SU-DHL-6 (cell line): ENCODE measurements around the gene PTPRK.

Experiments used
- H2AFZ ChIP-seq: fragments of 200-600 bp; sonication (generic); 2 replicates; pipeline ENCODE4 v1.6.1; 2014; ENCODE audit warnings: low read depth, mild to moderate bottlenecking, moderate library complexity, mixed read lengths, antibody characterized with exemption, low read length; ENCODE audit not compliant: severe bottlenecking
- H3F3A ChIP-seq: fragments of 200-600 bp; shearing (Covaris generic); 2 replicates; pipeline ENCODE4 v1.6.0; 2016; ENCODE audit warnings: antibody characterized with exemption, mild to moderate bottlenecking; ENCODE audit not compliant: insufficient read depth
- H3K27ac ChIP-seq: fragments of 200-600 bp; sonication (generic); 2 replicates; pipeline ENCODE4 v1.5.1; 2016; ENCODE audit warnings: low read depth, mild to moderate bottlenecking, low read length, moderate library complexity, mixed read lengths
- H3K27me3 ChIP-seq: fragments of 200-600 bp; sonication (generic), shearing (Covaris generic); 2 replicates; pipeline ENCODE4 v1.6.0; 2014; ENCODE audit warnings: mild to moderate bottlenecking, low read length
- H3K36me3 ChIP-seq: fragments of 200-600 bp; sonication (generic); 2 replicates; pipeline ENCODE4 v1.6.1; 2014; ENCODE audit warnings: mild to moderate bottlenecking, low read length, mixed read lengths
- H3K4me2 ChIP-seq: fragments of 300-600, 200-600 bp; shearing (Covaris generic), sonication (generic); 2 replicates; pipeline ENCODE4 v1.6.0; 2014; ENCODE audit warnings: low read length, low read depth, mild to moderate bottlenecking; ENCODE audit not compliant: poor library complexity, severe bottlenecking
- H3K4me3 ChIP-seq: fragments of 200-600 bp; sonication (generic); 2 replicates; pipeline ENCODE4 v1.5.1; 2014; ENCODE audit warnings: antibody characterized with exemption, low read length, mild to moderate bottlenecking, mixed read lengths; ENCODE audit not compliant: insufficient read depth, poor library complexity, severe bottlenecking
- H3K79me2 ChIP-seq: fragments of 200-600 bp; sonication (generic); 2 replicates; pipeline ENCODE4 v1.6.1; 2014; ENCODE audit warnings: mild to moderate bottlenecking, low read length, moderate library complexity; ENCODE audit not compliant: insufficient read depth
- H3K9ac ChIP-seq: fragments of 200-600 bp; sonication (generic); 2 replicates; pipeline ENCODE4 v1.7.0; 2014; ENCODE audit warnings: mild to moderate bottlenecking, low read length
- H3K9me2 ChIP-seq: fragments of 200-600 bp; sonication (generic); replicated peaks from 2 replicates; pipeline ENCODE4 v1.6.1; 2014; ENCODE audit warnings: low read length; ENCODE audit not compliant: insufficient read depth
- H3K9me3 ChIP-seq: fragments of 200-600 bp; sonication (generic); 2 replicates; pipeline ENCODE4 v1.6.1; 2014; ENCODE audit warnings: low read length, mixed read lengths; ENCODE audit not compliant: insufficient read depth
- H4K20me1 ChIP-seq: fragments of 200-600 bp; sonication (generic); 2 replicates; pipeline ENCODE4 v1.6.1; 2014; ENCODE audit warnings: low read depth, mild to moderate bottlenecking, antibody characterized with exemption, low read length, moderate library complexity, mixed read lengths
- CTCF ChIP-seq: fragments of 200-600 bp; sonication (generic); IDR thresholded peaks from one replicate; pipeline ENCODE4 v1.5.1; 2017; ENCODE audit warnings: antibody characterized with exemption, mild to moderate bottlenecking, low read length, moderate library complexity; ENCODE audit not compliant: insufficient read depth, poor library complexity, severe bottlenecking
- EZH2phosphoT487 ChIP-seq: fragments of 200-600 bp; sonication (generic), shearing (Covaris generic); conservative IDR thresholded peaks from 2 replicates; pipeline ENCODE4 v1.6.1; 2018; ENCODE audit warnings: mild to moderate bottlenecking, antibody characterized with exemption, low read length, moderate library complexity, mixed read lengths

PTPRK gene

DNA sequence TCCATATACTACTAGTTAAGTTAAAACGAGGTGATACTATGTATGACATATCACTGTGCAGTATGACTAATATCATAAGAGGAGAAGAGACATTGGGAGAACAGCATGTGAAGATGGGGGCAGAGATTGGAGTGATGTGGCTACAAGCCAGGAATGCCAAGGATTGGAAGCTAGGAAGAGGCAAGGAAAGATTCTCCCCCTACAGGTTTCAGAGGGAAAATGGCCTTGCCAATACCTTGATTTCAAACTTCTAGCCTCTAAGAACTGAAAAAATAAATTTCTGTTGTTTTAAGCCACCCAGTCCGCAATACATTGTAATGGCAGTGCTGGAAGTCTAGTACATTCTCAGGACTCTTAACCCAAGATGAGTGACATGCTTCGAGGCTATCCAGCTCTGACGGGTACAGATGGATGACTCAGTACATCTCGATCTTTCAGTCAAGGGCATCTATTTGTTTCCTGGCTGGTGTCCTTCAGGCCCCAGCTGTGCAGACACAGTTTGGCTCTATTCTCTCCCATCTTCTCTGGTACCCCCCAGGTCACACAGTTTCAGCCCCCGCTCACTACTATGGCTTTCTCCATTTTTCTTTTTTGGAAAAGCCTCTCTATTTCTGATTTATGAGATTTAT is 564.0 kb downstream of the PTPRK start:
- no peak overlapping the region for H2AFZ ChIP-seq
- no peaks in the 10 kb centered on the region for H4K20me1 ChIP-seq
- H3K4me2 ChIP-seq: no peak overlapping the region
- H3K79me2 ChIP-seq: no peaks in the 10 kb centered on the region
- H3K4me3 ChIP-seq: no peak overlapping the region
- H3K9me3 ChIP-seq: no peaks in the 10 kb centered on the region
- H3K27me3 ChIP-seq: no peaks in the 10 kb centered on the region
- TF ChIP-seq CTCF: no peak
- TF ChIP-seq EZH2phosphoT487: no peak
- no peaks in the 10 kb centered on the region for H3F3A ChIP-seq
- H3K9me2 ChIP-seq: no peaks in the 10 kb centered on the region
- H3K27ac ChIP-seq: no peak overlapping the region
- no peak overlapping the region for H3K9ac ChIP-seq
- no peaks in the 10 kb centered on the region for H3K36me3 ChIP-seq

- H3K4me3 ChIP-seq: no peak overlapping the region
- H4K20me1 ChIP-seq: no peaks in the 10 kb centered on the region
- no peaks in the 10 kb centered on the region for H3K79me2 ChIP-seq
- no peaks in the 10 kb centered on the region for H3K27me3 ChIP-seq
- no peak overlapping the region for H2AFZ ChIP-seq
- H3F3A ChIP-seq: no peaks in the 10 kb centered on the region
- TF ChIP-seq EZH2phosphoT487 (no peak), CTCF (no peak)
- no peaks in the 10 kb centered on the region for H3K9me3 ChIP-seq
- no peak overlapping the region for H3K9ac ChIP-seq
- H3K36me3 ChIP-seq: no peaks in the 10 kb centered on the region
- H3K9me2 ChIP-seq: no peaks in the 10 kb centered on the region
- no peak overlapping the region for H3K27ac ChIP-seq
- no peak overlapping the region for H3K4me2 ChIP-seq
Observed at GRCh38 chr6:127954082-127954481, 566.3 kb downstream of the PTPRK start.

DNA sequence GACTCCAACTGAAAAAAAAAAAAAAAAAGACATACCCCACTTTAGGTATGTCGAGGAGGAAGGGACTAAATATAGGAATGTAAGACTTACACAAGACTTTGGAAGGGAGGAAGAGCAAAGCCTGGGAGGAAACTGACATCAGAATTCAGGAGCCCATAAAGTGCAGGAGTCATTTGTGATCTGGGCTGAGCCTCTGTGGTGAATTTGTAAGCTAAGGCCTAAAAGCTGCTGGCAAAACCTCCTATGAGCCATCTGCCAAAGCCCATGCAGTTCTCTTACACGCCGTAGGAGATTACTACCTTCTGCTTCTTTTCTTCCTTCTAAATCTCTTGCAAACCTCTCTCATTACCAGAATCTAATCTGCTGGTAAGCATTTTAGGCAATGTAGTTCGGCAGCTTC is 567.6 kb downstream of the PTPRK start:
- H3K79me2 ChIP-seq: no peaks in the 10 kb centered on the region
- no peaks in the 10 kb centered on the region for H3K9me2 ChIP-seq
- no peaks in the 10 kb centered on the region for H3F3A ChIP-seq
- no peaks in the 10 kb centered on the region for H3K36me3 ChIP-seq
- no peak overlapping the region for H3K27ac ChIP-seq
- H2AFZ ChIP-seq: no peak overlapping the region
- H3K9me3 ChIP-seq: no peaks in the 10 kb centered on the region
- H3K4me3 ChIP-seq: no peak overlapping the region
- H3K4me2 ChIP-seq: no peak overlapping the region
- no peaks in the 10 kb centered on the region for H4K20me1 ChIP-seq
- no peak for TF ChIP-seq CTCF
- H3K9ac ChIP-seq: no peak overlapping the region
- H3K27me3 ChIP-seq: no peaks in the 10 kb centered on the region
